Memory B cell (primary cell): ENCODE data around the gene RSRC1.

Source experiments
- ATAC-seq: fragments of 150-1000 bp; cut with Tn5 transposase; 2 replicates; pipeline ENCODE4 v1.10.0; 2021; ENCODE audit warnings: low read depth, mild to moderate bottlenecking, moderate library complexity
- DNase-seq, 2 donors: peaks; one replicate each; pipeline ENCODE4 v3.0.0; 2022; ENCODE audit warnings: low spot score in 2 of 2
- H3K27ac Mint-ChIP-seq: one replicate; pipeline ENCODE4 v1.8.0; 2022; ENCODE audit warnings: mild to moderate bottlenecking, moderate library complexity, mixed read lengths
- H3K27me3 Mint-ChIP-seq: one replicate; pipeline ENCODE4 v1.8.0; 2022; ENCODE audit warnings: mixed read lengths
- H3K36me3 Mint-ChIP-seq: one replicate; pipeline ENCODE4 v1.8.0; 2022; ENCODE audit warnings: mild to moderate bottlenecking, mixed read lengths
- H3K4me1 Mint-ChIP-seq: one replicate; pipeline ENCODE4 v1.8.0; 2022; ENCODE audit warnings: mixed read lengths
- H3K4me3 Mint-ChIP-seq: one replicate; pipeline ENCODE4 v1.8.0; 2022; ENCODE audit warnings: mild to moderate bottlenecking, moderate library complexity, mixed read lengths
- H3K9me3 Mint-ChIP-seq: one replicate; pipeline ENCODE4 v1.8.0; 2022; ENCODE audit warnings: mixed read lengths

RSRC1 gene

DNA sequence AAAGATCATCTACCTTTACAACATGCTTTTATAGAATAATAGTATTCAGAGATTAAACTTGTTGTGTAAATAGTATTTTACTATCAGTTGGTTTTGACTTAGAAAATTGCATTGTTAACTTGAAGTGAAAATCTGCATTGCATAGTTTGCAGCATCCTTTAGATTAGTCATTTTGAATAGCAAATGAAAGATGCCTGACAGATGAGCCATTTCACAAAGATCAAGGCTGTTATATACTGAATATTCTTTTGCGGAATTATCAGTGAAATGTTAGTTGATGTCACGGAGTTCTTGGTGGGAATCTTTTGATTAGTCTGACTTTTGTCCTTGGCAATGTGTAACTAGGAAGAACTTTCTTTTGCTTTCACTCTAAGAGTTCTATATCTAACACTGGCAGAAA lies 24.5 kb downstream of the RSRC1 start:
- DNase-seq (no peak), ATAC-seq (no peak)
- Mint-ChIP-seq H3K36me3 (peaks cover 30% of the 10 kb centered on the region), H3K9me3 (no peaks in the 10 kb centered on the region), H3K4me3 (no peak overlapping the region), H3K27ac (no peak overlapping the region), H3K4me1 (peaks cover 2% of the 10 kb centered on the region), H3K27me3 (no peaks in the 10 kb centered on the region)

- H3K9me3 Mint-ChIP-seq, result no peaks in the 10 kb centered on the region
- H3K36me3 Mint-ChIP-seq, result peaks cover 23% of the 10 kb centered on the region
- DNase-seq (no peak), ATAC-seq (no peak)
- no peaks in the 10 kb centered on the region for H3K27me3 Mint-ChIP-seq
- H3K4me1 Mint-ChIP-seq, result no peaks in the 10 kb centered on the region
- no peak overlapping the region for H3K27ac Mint-ChIP-seq
- no peak overlapping the region for H3K4me3 Mint-ChIP-seq
Measured at GRCh38 chr3:158140396-158140795, 30.5 kb downstream of the RSRC1 start.

DNA sequence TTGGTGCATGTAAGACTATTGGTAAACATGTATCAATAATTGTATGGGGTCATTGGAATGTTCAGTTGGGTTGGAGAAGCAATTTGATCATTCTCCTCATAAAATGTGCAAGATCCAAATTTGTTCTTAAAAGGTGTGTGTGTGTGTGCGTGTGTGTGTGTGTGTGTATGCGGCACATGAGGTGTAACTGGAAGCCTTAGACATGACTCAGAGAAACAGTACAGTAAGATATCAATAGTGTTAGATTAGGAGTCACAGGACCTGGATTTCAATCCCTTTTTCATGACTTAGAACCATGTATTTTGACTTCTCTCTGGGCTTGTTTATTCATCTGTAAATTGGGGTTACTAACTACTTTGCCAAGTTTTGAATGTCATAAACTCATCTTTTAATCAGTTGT lies 38.3 kb downstream of the RSRC1 start:
- ATAC-seq, result no peak
- H3K4me1 Mint-ChIP-seq, result peaks cover 13% of the 10 kb centered on the region
- H3K36me3 Mint-ChIP-seq, result peaks cover 11% of the 10 kb centered on the region

GRCh38 chr3:158152186-158152585 lies 42.3 kb downstream of the RSRC1 start:
- H3K4me1 Mint-ChIP-seq, result peaks cover 16% of the 10 kb centered on the region
- no peaks in the 10 kb centered on the region for H3K27me3 Mint-ChIP-seq
- no peak overlapping the region for H3K27ac Mint-ChIP-seq
- DNase-seq (no peak), ATAC-seq (no peak)
- no peaks in the 10 kb centered on the region for H3K9me3 Mint-ChIP-seq
- H3K36me3 Mint-ChIP-seq, result peaks cover 29% of the 10 kb centered on the region
- no peak overlapping the region for H3K4me3 Mint-ChIP-seq

More for the DNA sequence above, 38.3 kb downstream of the RSRC1 start:
- Mint-ChIP-seq H3K27me3 (no peaks in the 10 kb centered on the region), H3K9me3 (no peaks in the 10 kb centered on the region), H3K4me3 (no peak overlapping the region), H3K27ac (no peak overlapping the region)
- no peak for DNase-seq

GRCh38 chr3:158158969-158159368 lies 49.1 kb downstream of the RSRC1 start:
- no peaks in the 10 kb centered on the region for H3K27me3 Mint-ChIP-seq
- H3K9me3 Mint-ChIP-seq, result no peaks in the 10 kb centered on the region
- H3K4me3 Mint-ChIP-seq, result no peak overlapping the region
- peaks cover 33% of the 10 kb centered on the region for H3K36me3 Mint-ChIP-seq
- no peak for ATAC-seq
- H3K4me1 Mint-ChIP-seq, result peaks cover 9% of the 10 kb centered on the region
- no peak overlapping the region for H3K27ac Mint-ChIP-seq
- no peak for DNase-seq

- no peaks in the 10 kb centered on the region for H3K9me3 Mint-ChIP-seq
- no peak overlapping the region for H3K4me3 Mint-ChIP-seq
- DNase-seq, result no peak
- no peaks in the 10 kb centered on the region for H3K27me3 Mint-ChIP-seq
- H3K36me3 Mint-ChIP-seq, result peaks cover 31% of the 10 kb centered on the region
- no peak for ATAC-seq
- no peak overlapping the region for H3K27ac Mint-ChIP-seq
- H3K4me1 Mint-ChIP-seq, result peaks cover 8% of the 10 kb centered on the region
Measured at GRCh38 chr3:158159714-158160113, 49.8 kb downstream of the RSRC1 start.

GRCh38 chr3:158160958-158161357 lies 51.1 kb downstream of the RSRC1 start:
- Mint-ChIP-seq H3K36me3 (peaks cover 25% of the 10 kb centered on the region), H3K4me3 (no peak overlapping the region), H3K4me1 (peaks cover 8% of the 10 kb centered on the region), H3K27ac (no peak overlapping the region), H3K27me3 (no peaks in the 10 kb centered on the region), H3K9me3 (no peaks in the 10 kb centered on the region)
- DNase-seq, result no peak
- no peak for ATAC-seq

- no peak overlapping the region for H3K27ac Mint-ChIP-seq
- peaks cover 24% of the 10 kb centered on the region for H3K36me3 Mint-ChIP-seq
Measured at GRCh38 chr3:158165141-158165655, 55.3 kb downstream of the RSRC1 start.

GRCh38 chr3:158165730-158166129 lies 55.8 kb downstream of the RSRC1 start:
- Mint-ChIP-seq H3K9me3 (no peaks in the 10 kb centered on the region), H3K27me3 (no peaks in the 10 kb centered on the region), H3K27ac (no peak overlapping the region), H3K4me1 (peaks cover 3% of the 10 kb centered on the region), H3K36me3 (peaks cover 24% of the 10 kb centered on the region), H3K4me3 (no peak overlapping the region)
- ATAC-seq (no peak), DNase-seq (no peak)

More at GRCh38 chr3:158165141-158165655, 55.3 kb downstream of the RSRC1 start:
- no peaks in the 10 kb centered on the region for H3K9me3 Mint-ChIP-seq
- H3K4me3 Mint-ChIP-seq, result no peak overlapping the region
- DNase-seq (no peak), ATAC-seq (no peak)
- peaks cover 3% of the 10 kb centered on the region for H3K4me1 Mint-ChIP-seq
- no peaks in the 10 kb centered on the region for H3K27me3 Mint-ChIP-seq

DNA sequence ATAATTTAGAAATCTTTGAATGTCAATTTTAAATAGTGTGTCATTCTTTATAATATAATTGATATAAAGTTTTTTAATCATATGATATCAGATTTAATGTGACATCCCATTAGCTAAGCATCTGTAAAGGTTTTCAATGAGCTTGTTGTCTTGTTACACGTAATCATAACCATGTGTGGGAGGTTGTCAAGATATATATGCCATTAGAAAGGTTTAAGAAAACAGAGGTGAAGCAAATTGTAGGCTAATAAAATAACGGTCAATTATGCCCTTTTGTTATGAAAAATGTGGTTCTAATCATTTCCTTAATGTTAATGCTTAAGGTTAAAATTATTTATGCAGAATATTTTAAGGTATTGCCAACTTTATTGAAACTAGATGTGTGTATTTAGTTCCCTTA lies 56.3 kb downstream of the RSRC1 start:
- no peak for DNase-seq
- no peaks in the 10 kb centered on the region for H3K27me3 Mint-ChIP-seq
- H3K4me3 Mint-ChIP-seq, result no peak overlapping the region
- H3K4me1 Mint-ChIP-seq, result peaks cover 3% of the 10 kb centered on the region
- no peaks in the 10 kb centered on the region for H3K9me3 Mint-ChIP-seq
- no peak for ATAC-seq
- H3K36me3 Mint-ChIP-seq, result peaks cover 27% of the 10 kb centered on the region
- no peak overlapping the region for H3K27ac Mint-ChIP-seq

DNA sequence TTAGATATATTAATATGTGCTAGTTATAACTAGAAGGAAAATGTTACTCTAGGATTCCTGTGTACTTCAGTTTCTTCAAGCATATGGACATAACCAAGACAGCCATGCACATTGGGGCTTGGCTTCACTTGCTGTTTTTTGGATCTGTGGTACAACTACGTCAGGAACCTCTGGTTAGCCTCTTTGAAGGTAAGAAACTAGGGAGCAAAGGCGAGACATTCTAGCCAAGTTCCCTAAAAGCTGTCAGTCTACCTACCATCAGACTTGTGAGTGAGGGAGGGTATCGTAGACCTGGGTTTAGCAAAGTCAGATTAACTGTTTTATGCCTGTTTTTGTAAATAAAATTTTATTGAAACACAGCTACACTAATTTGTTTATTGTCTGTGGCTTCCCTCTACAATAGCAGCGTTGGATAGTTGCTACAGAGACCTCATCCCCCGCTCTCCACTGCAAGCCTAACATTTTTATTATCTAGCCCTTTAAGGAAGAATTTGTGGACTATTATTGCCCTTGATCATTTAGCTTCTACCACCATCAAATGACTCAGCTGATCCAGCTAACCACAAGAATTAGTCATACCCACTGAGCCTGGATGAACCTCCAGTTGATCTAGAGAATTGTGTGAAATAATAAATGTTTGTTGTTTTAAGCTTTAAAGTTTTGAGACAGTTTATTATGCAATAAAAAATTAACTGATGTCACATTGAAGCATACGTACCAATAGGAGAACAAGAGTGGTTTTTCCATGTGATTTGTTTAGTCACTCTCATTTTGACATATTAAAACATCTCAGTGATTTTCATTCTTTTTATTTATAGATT lies 58.1 kb downstream of the RSRC1 start:
- H3K4me3 Mint-ChIP-seq, result no peak overlapping the region
- H3K27me3 Mint-ChIP-seq, result no peaks in the 10 kb centered on the region
- H3K36me3 Mint-ChIP-seq, result peaks cover 29% of the 10 kb centered on the region
- H3K9me3 Mint-ChIP-seq, result no peaks in the 10 kb centered on the region
- DNase-seq (no peak), ATAC-seq (no peak)
- H3K27ac Mint-ChIP-seq, result no peak overlapping the region
- H3K4me1 Mint-ChIP-seq, result peaks cover 3% of the 10 kb centered on the region

DNA sequence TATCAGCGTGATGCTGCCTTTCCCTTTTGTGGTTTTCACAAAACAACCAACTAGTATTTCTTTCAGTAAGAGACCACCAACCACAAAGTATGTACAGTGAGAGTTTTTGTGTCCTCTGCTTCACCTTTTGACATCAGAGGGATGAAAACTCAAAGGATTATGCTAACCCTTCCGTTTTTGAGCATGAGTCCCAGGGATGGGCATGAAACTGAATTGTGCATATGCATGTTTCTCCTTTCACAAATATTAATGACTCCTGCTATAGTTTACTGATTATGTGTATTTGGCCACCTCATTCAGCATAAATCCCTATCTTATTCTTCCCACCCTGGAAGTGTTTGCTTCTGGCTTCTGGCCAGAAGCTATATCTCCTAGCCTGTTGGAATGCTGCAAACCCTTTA lies 59.2 kb downstream of the RSRC1 start:
- Mint-ChIP-seq H3K27ac (no peak overlapping the region), H3K9me3 (peaks cover 2% of the 10 kb centered on the region), H3K4me3 (no peak overlapping the region), H3K4me1 (peaks cover 3% of the 10 kb centered on the region), H3K36me3 (peaks cover 28% of the 10 kb centered on the region), H3K27me3 (no peaks in the 10 kb centered on the region)
- DNase-seq, result no peak
- ATAC-seq, result no peak

DNA sequence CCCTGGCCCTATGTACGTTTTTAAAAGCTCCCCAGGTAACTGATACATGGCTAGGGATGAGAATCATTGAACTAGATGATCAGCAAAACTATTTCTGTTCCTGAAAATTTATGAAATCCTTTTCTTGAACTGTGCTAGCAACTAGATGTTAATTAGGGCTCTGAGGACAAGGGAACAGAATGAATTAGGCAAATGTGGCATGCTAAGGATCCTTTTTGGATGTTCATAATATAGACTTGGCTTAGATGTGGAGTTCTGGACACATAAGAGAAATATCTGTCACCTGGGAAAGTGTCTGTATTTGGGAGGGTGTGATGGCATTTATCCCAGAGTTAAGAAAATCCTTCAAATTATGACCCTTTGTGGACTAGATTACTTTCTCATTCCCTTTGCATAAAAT lies 71.2 kb downstream of the RSRC1 start:
- Mint-ChIP-seq H3K27me3 (no peaks in the 10 kb centered on the region), H3K4me1 (peaks cover 3% of the 10 kb centered on the region), H3K9me3 (peaks cover 1% of the 10 kb centered on the region), H3K36me3 (peaks cover 8% of the 10 kb centered on the region), H3K4me3 (no peak overlapping the region), H3K27ac (no peak overlapping the region)
- ATAC-seq (no peak), DNase-seq (no peak)

DNA sequence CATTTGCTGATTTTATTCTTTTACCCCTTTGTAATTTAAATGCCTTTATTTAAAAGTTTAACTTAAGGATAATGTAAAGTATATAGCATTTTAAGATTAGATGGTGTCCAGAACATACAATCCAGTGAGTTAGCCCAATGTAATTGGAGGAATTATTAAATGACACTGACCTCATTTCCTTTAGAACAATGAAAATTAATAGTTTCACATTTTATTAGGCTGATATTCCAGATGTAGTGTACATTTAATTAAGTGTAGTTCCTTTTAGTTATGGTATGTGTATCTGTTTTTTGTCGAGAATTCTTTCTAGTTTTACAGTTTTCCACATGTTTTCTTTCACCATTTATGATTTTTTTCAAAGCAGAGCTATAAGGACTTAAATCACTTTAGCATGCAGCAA lies 75.8 kb downstream of the RSRC1 start:
- Mint-ChIP-seq H3K4me3 (no peak overlapping the region), H3K36me3 (peaks cover 7% of the 10 kb centered on the region), H3K27ac (no peak overlapping the region), H3K9me3 (peaks cover 2% of the 10 kb centered on the region), H3K4me1 (peaks cover 6% of the 10 kb centered on the region), H3K27me3 (no peaks in the 10 kb centered on the region)
- no peak for ATAC-seq
- DNase-seq, result no peak

GRCh38 chr3:158200955-158201354 lies 91.1 kb downstream of the RSRC1 start:
- H3K9me3 Mint-ChIP-seq, result peaks cover 22% of the 10 kb centered on the region
- no peak overlapping the region for H3K4me3 Mint-ChIP-seq
- DNase-seq (no peak), ATAC-seq (no peak)
- H3K27ac Mint-ChIP-seq, result no peak overlapping the region
- peaks cover 53% of the 10 kb centered on the region for H3K36me3 Mint-ChIP-seq
- peaks cover 2% of the 10 kb centered on the region for H3K4me1 Mint-ChIP-seq
- no peaks in the 10 kb centered on the region for H3K27me3 Mint-ChIP-seq
